Body of pancreas (tissue), 4 donors: Measurements from ENCODE around the gene BRAF. TPM values are rescaled to one million over a fixed set of nuclear protein-coding genes. Genes with fewer than 3 reads are reported as not detected.
"Not testable (repeated sequence)": the region's sequence is repeated elsewhere in the genome, so short reads cannot be mapped to it uniquely, and the experiment has no call there.

ENCODE experiments used
- ATAC-seq: fragments of 150-250 bp; one replicate; pipeline ENCODE4 v1.9.1; 2016
- DNase-seq, 4 donors: peaks; one replicate each; pipeline ENCODE4 v3.0.0-alpha.2; 2019
- H3K27ac ChIP-seq, 4 donors: fragments of 200-600 bp; sonication (generic); 1 replicate in 3 of 4; 2 replicates in 1 of 4; pipeline versions ENCODE4 v1.5.1 to v1.6.1; 2016 to 2019; ENCODE audit warnings: mild to moderate bottlenecking in 1 of 4, mixed read lengths in 1 of 4, moderate library complexity in 1 of 4
- H3K27me3 ChIP-seq, 2 donors: fragments of 200-600 bp; sonication (generic); one replicate each; pipeline ENCODE4 v1.6.0; 2016; ENCODE audit warnings: mild to moderate bottlenecking in 1 of 2
- H3K36me3 ChIP-seq, 2 donors: fragments of 200-600 bp; sonication (generic); replicated peaks in 1 of 2; 2 replicates each; pipeline ENCODE4 v1.5.1; 2016; ENCODE audit warnings: low read depth in 2 of 2; ENCODE audit not compliant: insufficient read depth in 1 of 2
- H3K4me1 ChIP-seq: fragments of 200-600 bp; sonication (generic); one replicate; pipeline ENCODE4 v1.6.0; 2016
- H3K4me3 ChIP-seq, 2 donors: fragments of 200-600 bp; sonication (generic); 1 replicate in 1 of 2; 2 replicates in 1 of 2; pipeline ENCODE4 v1.5.1; 2016 to 2019
- H3K9me3 ChIP-seq, 3 donors: fragments of 200-600 bp; sonication (generic); 1 replicate in 2 of 3; 2 replicates in 1 of 3; pipeline ENCODE4 v1.5.1; 2016
- POLR2A ChIP-seq, 3 donors: fragments of 450-650 bp; IDR thresholded peaks; one replicate each; pipeline ENCODE4 v1.6.1; 2016; ENCODE audit warnings: antibody characterized with exemption in 3 of 3, mild to moderate bottlenecking in 2 of 3
- WGBS, 2 donors: methylation state at CpG; one replicate each; pipeline ENCODE4 v1.1.5; 2017; 5-methylcytosine and 5-hydroxymethylcytosine counted together
- intact Hi-C: fragments of 100-400 bp; cut with DNase I; formaldehyde crosslinking; loops from one replicate; pipeline ENCODE4 v1.15.1; 2023
- total RNA-seq, 2 donors: library from RNA; depleted of rRNA; stranded (reverse); fragments of >200 nt; gene quantifications; one replicate each; pipeline ENCODE4 v1.1.0, GENCODE V29; 2016
- TF ChIP-seq, protein P1 (sequence below), 7 experiments: fragments of 450-650 bp in 4 of 7; fragments of 200-600 bp in 3 of 7; sonication (generic) in 3 of 7; IDR thresholded peaks; one replicate each; pipeline ENCODE4 v1.5.1; 2016 to 2019; ENCODE audit warnings: antibody characterized with exemption in 7 of 7

The BRAF gene
- total RNA-seq, 2 donors from 2014 or later: 41.9 to 51.1 TPM

GRCh38 chr7:140723574-140723973 lies 201.2 kb downstream of the BRAF start:
- H3K36me3 ChIP-seq: no peaks in the 10 kb centered on the region
- TF ChIP-seq, protein P1, sequence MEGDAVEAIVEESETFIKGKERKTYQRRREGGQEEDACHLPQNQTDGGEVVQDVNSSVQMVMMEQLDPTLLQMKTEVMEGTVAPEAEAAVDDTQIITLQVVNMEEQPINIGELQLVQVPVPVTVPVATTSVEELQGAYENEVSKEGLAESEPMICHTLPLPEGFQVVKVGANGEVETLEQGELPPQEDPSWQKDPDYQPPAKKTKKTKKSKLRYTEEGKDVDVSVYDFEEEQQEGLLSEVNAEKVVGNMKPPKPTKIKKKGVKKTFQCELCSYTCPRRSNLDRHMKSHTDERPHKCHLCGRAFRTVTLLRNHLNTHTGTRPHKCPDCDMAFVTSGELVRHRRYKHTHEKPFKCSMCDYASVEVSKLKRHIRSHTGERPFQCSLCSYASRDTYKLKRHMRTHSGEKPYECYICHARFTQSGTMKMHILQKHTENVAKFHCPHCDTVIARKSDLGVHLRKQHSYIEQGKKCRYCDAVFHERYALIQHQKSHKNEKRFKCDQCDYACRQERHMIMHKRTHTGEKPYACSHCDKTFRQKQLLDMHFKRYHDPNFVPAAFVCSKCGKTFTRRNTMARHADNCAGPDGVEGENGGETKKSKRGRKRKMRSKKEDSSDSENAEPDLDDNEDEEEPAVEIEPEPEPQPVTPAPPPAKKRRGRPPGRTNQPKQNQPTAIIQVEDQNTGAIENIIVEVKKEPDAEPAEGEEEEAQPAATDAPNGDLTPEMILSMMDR (IDR thresholded peaks at IDR 0.05): no peak
- TF ChIP-seq POLR2A (IDR thresholded peaks at IDR 0.05): no peak
- H3K27ac ChIP-seq: no peak overlapping the region
- no peak for DNase-seq
- H3K9me3 ChIP-seq: no peaks in the 10 kb centered on the region
- no peak for ATAC-seq
- no peaks in the 10 kb centered on the region for H3K4me1 ChIP-seq
- 78 to 85% methylated on average over 3 of the region's 3 CpGs for WGBS, 2 donors
- H3K4me3 ChIP-seq: no peak overlapping the region
- no peaks in the 10 kb centered on the region for H3K27me3 ChIP-seq
- intact Hi-C loops: no loop called here

DNA sequence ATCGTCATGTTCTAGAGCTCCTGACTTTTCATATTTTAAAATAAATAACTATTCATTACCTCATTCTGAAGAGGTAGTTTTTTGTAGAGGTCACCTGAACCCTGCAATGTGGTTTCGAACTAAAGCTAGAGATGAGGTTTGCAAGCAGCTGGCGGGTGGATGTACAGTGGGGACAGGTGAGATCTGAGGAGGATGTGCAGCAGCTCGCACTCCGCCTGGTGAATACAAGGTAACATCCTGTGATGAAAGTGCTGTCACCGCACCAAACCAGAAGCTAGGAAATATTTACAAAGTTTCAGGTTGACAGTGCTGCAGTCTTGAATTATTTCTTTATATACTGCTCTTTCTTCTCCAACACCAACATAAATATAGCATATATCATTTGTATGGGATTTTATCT lies 201.7 kb downstream of the BRAF start:
- ATAC-seq: no peak
- H3K9me3 ChIP-seq: no peaks in the 10 kb centered on the region
- WGBS, 2 donors: 93 to 94% methylated on average over 6 of the region's 6 CpGs

DNA sequence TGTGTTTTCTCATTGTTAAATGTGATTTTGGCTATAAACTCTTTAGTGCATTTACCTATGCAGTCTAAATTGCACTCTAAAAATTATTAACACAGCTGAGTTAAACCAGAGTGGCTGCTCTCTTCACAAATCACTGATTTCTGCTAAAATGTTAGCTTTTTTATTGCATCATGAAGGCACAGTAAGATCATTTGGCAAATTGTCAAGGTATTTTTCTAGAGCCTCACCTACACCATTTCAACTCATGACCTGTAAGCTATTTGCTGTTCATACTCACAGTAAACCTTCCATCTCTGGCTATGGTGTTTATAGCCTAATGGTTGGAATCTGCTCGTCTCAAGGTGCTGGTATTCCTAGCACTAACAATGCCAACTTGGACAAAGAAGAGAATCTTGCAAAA lies 202.5 kb downstream of the BRAF start:
- H3K9me3 ChIP-seq: no peaks in the 10 kb centered on the region
- intact Hi-C loops: no loop called here
- no peaks in the 10 kb centered on the region for H3K4me1 ChIP-seq
- no peak overlapping the region for H3K4me3 ChIP-seq
- H3K27ac ChIP-seq: no peak overlapping the region
- ATAC-seq (no peak), DNase-seq (no peak)
- WGBS, 2 donors: 92 to 96% methylated on average over 1 of the region's 1 CpG
- TF ChIP-seq POLR2A (IDR thresholded peaks at IDR 0.05): no peak
- TF ChIP-seq, protein P1 (IDR thresholded peaks at IDR 0.05): no peak
- H3K27me3 ChIP-seq: no peaks in the 10 kb centered on the region
- H3K36me3 ChIP-seq: no peaks in the 10 kb centered on the region

More for the DNA sequence above, 201.7 kb downstream of the BRAF start:
- TF ChIP-seq, protein P1 (IDR thresholded peaks at IDR 0.05): no peak
- TF ChIP-seq POLR2A (IDR thresholded peaks at IDR 0.05): no peak
- H3K4me3 ChIP-seq: no peak overlapping the region
- no peaks in the 10 kb centered on the region for H3K4me1 ChIP-seq
- H3K27ac ChIP-seq: no peak overlapping the region
- H3K27me3 ChIP-seq: no peaks in the 10 kb centered on the region
- no peak for DNase-seq
- no peaks in the 10 kb centered on the region for H3K36me3 ChIP-seq
- intact Hi-C loops: no loop called here

DNA sequence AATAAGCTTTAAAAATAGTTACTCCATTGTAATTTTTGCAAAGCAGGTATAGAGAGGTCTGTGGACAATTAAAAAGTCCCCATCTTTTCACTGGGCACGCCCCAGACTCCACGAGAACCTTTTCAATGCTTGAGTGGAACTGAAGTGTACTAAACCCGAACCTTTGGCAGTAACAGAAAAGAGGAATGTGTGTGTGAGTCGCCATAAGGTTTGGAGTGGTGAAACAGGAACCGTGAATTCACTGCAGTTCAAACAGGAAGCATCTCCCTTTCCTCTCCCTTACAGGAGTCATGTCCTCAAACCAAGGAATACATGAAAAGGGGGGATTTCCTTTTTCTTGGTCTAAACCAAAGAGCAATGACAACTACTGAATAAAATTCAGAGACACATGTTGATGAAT lies 205.0 kb downstream of the BRAF start:
- no peaks in the 10 kb centered on the region for H3K9me3 ChIP-seq
- ATAC-seq: no peak
- no peak overlapping the region for H3K4me3 ChIP-seq
- no peak overlapping the region for H3K27ac ChIP-seq
- no peaks in the 10 kb centered on the region for H3K27me3 ChIP-seq
- H3K4me1 ChIP-seq: no peaks in the 10 kb centered on the region
- no peaks in the 10 kb centered on the region for H3K36me3 ChIP-seq
- no peak for TF ChIP-seq POLR2A (IDR thresholded peaks at IDR 0.05)
- TF ChIP-seq, protein P1 (IDR thresholded peaks at IDR 0.05): no peak
- 85 to 90% methylated on average over 5 of the region's 5 CpGs for WGBS, 2 donors
- no peak for DNase-seq
- intact Hi-C loops: no loop called here

GRCh38 chr7:140714331-140715040 lies 210.2 kb downstream of the BRAF start:
- no peak for TF ChIP-seq POLR2A (IDR thresholded peaks at IDR 0.05)
- TF ChIP-seq, protein P1 (IDR thresholded peaks at IDR 0.05): no peak
- H3K4me3 ChIP-seq: no peak overlapping the region

DNA sequence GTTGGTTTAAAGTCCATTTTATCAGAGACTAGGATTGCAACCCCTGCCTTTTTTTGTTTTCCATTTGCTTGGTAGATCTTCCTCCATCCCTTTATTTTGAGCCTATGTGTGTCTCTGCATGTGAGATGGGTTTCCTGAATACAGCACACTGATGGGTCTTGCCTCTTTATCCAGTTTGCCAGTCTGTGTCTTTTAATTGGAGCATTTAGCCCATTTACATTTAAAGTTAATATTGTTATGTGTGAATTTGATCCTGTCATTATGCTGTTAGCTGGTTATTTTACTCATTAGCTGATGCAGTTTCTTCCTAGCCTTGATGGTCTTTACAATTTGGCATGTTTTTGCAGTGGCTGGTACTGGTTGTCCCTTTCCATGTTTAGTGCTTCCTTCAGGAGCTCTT lies 212.3 kb downstream of the BRAF start:
- intact Hi-C loops, H3K27me3 ChIP-seq, ATAC-seq, H3K4me3 ChIP-seq, H3K27ac ChIP-seq, H3K4me1 ChIP-seq, DNase-seq, H3K36me3 ChIP-seq, H3K9me3 ChIP-seq: not testable (repeated sequence)

More at GRCh38 chr7:140714331-140715040, 210.2 kb downstream of the BRAF start:
- H3K9me3 ChIP-seq: no peaks in the 10 kb centered on the region
- H3K27me3 ChIP-seq: no peaks in the 10 kb centered on the region
- H3K36me3 ChIP-seq: no peaks in the 10 kb centered on the region
- H3K4me1 ChIP-seq: no peaks in the 10 kb centered on the region
- DNase-seq: no peak
- no peak overlapping the region for H3K27ac ChIP-seq
- ATAC-seq: no peak
- 89 to 92% methylated on average over 10 of the region's 10 CpGs for WGBS, 2 donors
- intact Hi-C loops: no loop called here

GRCh38 chr7:140708764-140709163 lies 216.0 kb downstream of the BRAF start:
- H3K9me3 ChIP-seq, H3K4me3 ChIP-seq, intact Hi-C loops, DNase-seq, H3K27ac ChIP-seq, ATAC-seq, H3K36me3 ChIP-seq, H3K4me1 ChIP-seq, H3K27me3 ChIP-seq: not testable (repeated sequence)
- 91 to 95% methylated on average over 4 of the region's 4 CpGs for WGBS, 2 donors
